HEK293T (cell line): ENCODE data around the gene TBC1D1.

ENCODE experiments used
- ARNT ChIP-seq: fragments of 450-650 bp; IDR thresholded peaks from 2 replicates; pipeline ENCODE4 v1.6.1; 2017; ENCODE audit warnings: mild to moderate bottlenecking
- BHLHE40 ChIP-seq: fragments of 450-650 bp; IDR thresholded peaks from 2 replicates; pipeline ENCODE4 v1.6.1; 2016; ENCODE audit warnings: mild to moderate bottlenecking, moderate library complexity, borderline replicate concordance
- ELF4 ChIP-seq: fragments of 450-650 bp; IDR thresholded peaks from 2 replicates; pipeline ENCODE4 v1.6.1; 2017; ENCODE audit warnings: antibody characterized with exemption
- FOXA1 ChIP-seq: fragments of 450-650 bp; IDR thresholded peaks from 2 replicates; pipeline ENCODE4 v1.6.1; 2016; ENCODE audit warnings: mild to moderate bottlenecking
- FOXK2 ChIP-seq: fragments of 450-650 bp; IDR thresholded peaks from 2 replicates; pipeline ENCODE4 v1.6.1; 2016; ENCODE audit warnings: mild to moderate bottlenecking
- FOXM1 ChIP-seq: fragments of 450-650 bp; IDR thresholded peaks from 2 replicates; pipeline ENCODE4 v1.6.1; 2017; ENCODE audit warnings: mild to moderate bottlenecking, borderline replicate concordance
- HDGF ChIP-seq: fragments of 450-650 bp; IDR thresholded peaks from 2 replicates; pipeline ENCODE4 v1.6.1; 2017; ENCODE audit warnings: antibody characterized with exemption, borderline replicate concordance
- LEF1 ChIP-seq: fragments of 450-650 bp; IDR thresholded peaks from 2 replicates; pipeline ENCODE4 v1.6.1; 2017; ENCODE audit warnings: mild to moderate bottlenecking, borderline replicate concordance
- PKNOX1 ChIP-seq: fragments of 450-650 bp; IDR thresholded peaks from 2 replicates; pipeline ENCODE4 v1.6.1; 2016
- SP1 ChIP-seq: fragments of 450-650 bp; IDR thresholded peaks from 2 replicates; pipeline ENCODE4 v1.6.1; 2017
- SUZ12 ChIP-seq: fragments of 450-650 bp; IDR thresholded peaks from 2 replicates; pipeline ENCODE4 v1.6.1; 2016; ENCODE audit warnings: mild to moderate bottlenecking
- TARDBP ChIP-seq: fragments of 450-650 bp; IDR thresholded peaks from 2 replicates; pipeline ENCODE4 v1.6.1; 2016

DNA sequence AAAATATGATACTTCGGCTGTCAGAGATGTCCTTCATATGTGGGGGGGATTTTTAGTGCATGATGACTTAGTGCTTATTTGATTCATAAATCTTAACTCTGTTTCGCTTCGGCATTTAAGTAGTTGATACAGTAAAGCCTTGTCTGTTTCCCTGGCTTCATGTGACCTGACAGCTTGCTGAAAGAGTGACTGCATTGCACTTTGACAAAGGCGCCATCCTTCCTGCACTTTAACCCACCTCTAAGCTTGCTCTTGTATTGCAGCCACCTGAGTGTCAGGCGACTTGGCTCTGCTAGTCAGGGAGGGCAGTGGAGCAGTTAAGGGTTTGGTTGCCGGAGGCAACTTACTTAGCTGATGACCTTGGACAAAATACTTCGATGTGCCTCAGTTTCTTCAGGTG, 134.8 kb downstream of the TBC1D1 start:
- TF ChIP-seq FOXA1: no peak
- no peak for TF ChIP-seq PKNOX1
- TF ChIP-seq SUZ12: no peak
- TF ChIP-seq TARDBP: no peak
- TF ChIP-seq SP1: no peak
- TF ChIP-seq ARNT: no peak
- TF ChIP-seq HDGF: no peak
- no peak for TF ChIP-seq ELF4
- no peak for TF ChIP-seq BHLHE40
- TF ChIP-seq FOXM1: no peak
- no peak for TF ChIP-seq LEF1
- TF ChIP-seq FOXK2: no peak
